Measurements from ENCODE around the gene PIGQ.
A peak's percentile ranks its signal among the peaks of the same experiment; 100 is the strongest.

PIGQ gene

DNA sequence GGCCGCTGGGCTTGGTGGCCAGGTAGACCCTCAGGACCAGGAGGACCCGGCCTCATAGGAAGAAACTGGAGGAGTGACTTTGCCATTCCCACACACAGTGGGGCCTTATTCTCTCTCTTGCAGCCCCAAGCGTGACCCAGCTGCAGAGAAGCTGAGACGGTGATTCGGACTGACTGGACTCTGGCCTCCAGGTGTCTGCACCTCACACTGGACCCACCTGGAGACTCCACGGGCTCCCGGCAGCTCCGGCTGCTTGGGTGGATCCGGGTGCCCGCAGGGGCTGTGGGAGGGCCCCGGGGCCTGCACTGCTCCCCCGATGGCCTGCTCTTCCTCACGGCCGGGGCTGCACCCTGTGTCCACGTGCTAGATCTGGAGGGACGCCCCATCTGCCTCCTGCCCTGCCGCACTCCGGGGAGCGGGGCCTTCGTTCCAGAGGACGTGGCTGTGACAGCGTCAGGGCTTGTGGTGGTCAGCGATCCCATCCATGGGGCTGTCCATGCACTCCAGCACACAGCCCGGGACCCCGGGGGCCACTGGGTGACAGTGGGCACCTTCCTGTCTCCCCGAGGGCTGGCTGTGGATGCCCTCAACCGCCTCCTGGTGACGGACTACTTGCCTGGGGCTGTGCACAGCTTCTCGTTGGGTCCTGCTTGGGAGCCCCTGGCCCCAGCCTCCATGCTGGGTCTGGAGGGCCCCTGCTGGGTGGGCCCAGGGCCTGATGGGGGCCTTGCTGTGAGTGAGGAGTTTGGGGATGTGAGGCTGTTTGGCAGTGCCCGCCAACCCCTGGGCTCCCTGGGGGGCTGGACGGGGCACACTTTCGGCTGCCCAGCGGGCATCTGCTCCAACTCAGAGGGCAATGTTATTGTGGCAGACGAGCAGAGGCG is 2.2 kb upstream of the PIGQ start:
- DNase-seq (ENCODE audit: low read depth in 2 of 2) = no peak

DNA sequence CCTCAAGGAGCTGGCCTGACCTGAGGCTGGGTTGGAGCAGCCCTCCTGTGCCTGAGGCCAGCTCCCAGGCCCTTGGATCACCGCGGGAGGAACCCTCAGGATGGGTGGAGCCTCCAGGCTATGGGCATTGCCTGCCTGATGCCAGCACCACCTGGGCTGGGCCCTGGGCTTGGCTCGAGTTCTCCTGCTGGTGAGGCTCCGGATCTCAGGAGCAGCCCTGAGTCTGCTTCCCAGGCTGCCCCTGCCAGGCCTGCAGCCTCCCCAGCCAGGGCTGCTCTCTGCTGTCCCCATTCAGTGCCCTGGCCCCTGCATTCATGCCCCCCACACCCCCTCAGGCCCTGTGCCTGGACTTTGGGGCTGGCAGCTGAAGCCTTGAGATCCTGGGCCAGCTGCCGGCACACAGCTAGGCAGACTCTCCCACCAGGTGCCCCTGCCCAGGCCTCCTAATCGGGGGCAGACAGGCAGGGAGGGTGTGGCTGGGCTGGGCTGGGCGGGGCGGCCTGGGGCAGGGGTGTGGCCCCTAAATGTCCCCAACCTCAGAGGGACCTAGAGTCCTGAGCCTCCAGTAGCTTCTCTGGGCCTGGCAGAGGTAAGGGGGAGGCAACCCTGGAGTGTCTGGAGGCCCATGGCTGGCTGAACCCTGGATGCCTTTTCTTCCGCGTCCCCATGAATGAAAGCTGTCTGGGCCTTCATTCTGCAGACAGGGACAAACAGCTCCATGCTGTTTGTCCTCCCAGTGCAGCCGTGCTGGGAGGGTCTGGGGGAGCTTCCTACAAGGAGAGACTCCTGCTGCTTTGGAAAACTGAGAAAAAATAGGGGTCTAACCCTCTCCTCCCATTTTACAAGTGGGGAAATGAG is 1.1 kb upstream of the PIGQ start:
- DNase-seq (ENCODE audit: low read depth in 2 of 2) = no peak

DNA sequence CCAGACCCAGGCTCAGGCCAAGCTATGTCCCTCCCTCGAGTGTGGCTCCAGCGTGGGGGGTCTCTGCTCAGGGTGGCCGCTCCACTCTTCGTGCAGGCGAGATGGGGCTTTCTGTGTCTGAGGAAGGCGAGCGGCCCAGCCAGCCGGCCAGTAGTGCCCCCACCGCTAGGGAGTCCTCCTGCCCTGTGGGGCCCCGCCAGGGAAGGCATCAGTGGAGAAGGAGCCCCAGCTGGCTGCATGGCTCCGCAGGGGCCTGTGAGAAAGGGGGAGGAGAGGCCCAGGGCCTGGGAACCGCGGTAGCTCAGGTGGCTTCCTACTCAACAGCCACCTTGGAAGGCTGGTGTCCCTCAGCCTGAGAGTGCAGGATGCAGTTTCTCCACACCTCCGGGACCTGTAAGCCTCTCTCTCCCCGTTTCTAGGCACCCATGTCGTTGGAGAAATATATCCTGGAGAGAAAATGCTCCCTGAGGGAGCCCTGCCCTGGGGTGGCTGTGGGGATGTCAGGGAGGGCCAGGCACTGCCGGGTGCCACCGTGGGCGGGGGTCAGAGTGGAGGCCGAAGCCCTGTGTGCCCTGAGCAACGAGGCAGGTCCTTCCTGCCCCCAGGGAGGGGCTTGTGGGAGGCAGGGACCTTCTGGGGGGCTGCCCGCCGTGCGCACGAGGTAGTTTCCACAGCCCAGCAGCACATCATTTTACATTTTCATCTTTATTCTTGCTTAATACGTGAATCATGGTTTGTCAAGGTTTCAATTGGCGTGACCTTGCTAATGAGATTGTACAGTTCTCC is 3.3 kb downstream of the PIGQ start:
- DNase-seq (ENCODE audit: low read depth in 2 of 2) = no peak

DNA sequence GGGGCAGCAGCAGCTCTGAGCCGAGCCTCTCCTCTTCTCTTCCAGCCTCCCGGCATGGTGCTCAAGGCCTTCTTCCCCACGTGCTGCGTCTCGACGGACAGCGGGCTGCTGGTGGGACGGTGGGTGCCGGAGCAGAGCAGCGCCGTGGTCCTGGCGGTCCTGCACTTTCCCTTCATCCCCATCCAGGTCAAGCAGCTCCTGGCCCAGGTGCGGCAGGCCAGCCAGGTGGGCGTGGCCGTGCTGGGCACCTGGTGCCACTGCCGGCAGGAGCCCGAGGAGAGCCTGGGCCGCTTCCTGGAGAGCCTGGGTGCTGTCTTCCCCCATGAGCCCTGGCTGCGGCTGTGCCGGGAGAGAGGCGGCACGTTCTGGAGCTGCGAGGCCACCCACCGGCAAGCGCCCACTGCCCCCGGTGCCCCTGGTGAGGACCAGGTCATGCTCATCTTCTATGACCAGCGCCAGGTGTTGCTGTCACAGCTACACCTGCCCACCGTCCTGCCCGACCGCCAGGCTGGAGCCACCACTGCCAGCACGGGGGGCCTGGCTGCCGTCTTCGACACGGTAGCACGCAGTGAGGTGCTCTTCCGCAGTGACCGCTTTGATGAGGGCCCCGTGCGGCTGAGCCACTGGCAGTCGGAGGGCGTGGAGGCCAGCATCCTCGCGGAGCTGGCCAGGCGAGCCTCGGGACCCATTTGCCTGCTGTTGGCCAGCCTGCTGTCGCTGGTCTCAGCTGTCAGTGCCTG is 4.4 kb downstream of the PIGQ start:
- no peak for DNase-seq (ENCODE audit: low read depth in 2 of 2)

DNA sequence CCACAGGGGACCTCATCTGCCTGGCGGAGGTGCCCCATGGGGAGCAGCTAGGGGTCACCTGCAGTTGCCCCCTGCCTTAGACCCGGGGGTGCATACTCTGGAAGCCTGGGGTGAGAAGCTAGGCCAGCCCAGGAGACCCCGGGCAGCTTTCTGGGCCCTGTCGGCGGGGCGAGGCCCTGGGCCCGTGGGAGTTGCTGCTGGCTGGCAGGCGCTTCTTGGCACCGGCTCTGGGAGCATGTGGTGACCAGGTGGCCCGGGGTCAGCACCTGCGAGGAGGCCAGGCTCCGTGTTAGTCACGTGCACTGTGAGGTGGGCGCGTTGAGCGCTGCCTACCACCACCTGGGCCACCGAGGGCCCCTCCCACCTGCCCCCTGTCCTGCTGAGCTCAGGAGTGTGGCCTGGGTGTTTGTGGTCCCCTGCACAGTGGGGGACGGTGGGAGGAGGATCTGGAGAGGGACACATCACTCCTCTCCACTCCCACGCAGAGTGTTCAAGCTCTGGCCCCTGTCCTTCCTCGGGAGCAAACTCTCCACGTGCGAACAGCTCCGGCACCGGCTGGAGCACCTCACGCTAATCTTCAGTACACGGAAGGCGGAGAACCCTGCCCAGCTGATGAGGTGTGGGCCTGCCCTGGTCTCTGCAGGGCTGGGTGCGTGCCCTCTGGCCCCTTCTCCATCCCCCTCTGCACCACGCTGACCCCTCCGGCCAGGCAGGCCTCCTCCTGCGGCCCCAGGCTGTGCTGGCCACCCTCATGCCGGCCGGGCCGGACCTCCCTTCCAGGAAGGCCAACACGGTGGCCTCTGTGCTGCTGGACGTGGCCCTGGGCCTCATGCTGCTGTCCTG is 5.8 kb downstream of the PIGQ start:
- DNase-seq (ENCODE audit: low read depth in 2 of 2) = no peak

DNA sequence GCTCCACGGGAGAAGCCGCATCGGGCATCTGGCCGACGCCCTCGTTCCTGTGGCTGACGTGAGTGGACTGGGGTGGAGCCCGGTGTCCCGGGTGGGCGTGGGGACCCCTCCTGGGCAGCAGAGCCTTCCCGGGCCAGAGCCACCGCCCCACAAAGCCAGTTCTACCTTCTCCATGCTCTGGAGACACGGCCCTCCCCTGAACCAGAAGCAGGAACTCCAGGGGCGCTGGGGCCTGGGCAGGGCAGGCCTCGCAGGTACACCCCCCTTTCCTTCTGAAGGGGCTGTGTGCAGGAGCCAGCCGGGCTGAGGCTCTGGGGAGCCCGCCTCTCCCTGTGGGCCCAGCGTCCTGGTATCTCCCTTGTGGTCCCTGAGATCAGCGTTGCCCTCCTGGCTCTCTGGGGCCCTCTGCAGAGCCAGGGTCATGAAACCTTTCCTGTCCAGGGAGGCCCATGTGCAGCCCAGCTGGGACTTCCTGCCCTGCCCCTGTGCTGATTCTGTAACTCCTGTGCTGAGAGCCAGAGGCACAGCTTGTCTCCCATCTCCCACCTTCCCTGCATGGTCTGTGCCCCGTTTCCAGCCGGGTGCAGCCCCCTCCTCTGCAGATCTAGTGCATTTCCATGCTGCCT is 6.5 kb downstream of the PIGQ start:
- no peak for DNase-seq (ENCODE audit: low read depth in 2 of 2)

DNA sequence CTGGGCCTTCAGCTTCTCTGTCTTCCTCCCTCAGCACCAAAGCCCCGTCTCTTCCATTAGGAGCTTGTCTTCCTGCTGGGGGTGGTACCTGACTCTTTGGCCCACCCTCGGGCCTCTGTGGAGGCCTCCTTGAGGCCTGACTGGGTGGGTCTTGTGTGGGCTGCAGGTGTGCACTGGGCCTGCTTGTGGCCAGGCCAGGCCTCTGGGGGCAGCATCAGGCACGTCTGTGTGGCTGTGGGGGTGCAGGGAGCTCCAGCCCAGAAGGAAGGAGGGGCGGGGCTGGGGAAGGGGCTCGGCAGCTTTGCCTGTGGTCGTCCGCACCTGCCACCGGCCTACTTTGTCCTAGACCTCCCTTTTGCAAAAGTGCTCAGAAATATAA is 7.0 kb downstream of the PIGQ start:
- DNase-seq (ENCODE audit: low read depth in 2 of 2) = no peak

DNA sequence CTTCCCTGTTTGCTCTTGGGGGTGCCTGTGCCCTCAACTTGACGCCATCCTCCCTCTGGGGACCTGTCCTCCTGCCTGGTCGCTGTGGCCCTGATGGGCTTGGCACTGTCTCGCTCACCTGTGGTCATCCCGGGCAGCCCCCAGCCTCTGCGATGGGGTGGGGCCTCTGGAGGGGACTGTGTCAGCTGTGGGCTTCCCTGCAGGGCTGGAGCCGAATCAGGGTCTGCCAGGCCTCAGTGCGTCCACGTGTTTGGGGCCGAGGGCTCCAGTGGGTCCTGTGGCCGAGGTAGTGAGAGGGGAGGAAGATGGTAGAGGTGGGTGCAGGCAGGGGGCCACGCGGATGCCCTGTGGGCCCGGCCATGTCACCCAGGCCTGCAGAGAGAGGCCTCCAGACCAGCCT is 8.0 kb downstream of the PIGQ start:
- DNase-seq (ENCODE audit: low read depth in 2 of 2) = no peak

DNA sequence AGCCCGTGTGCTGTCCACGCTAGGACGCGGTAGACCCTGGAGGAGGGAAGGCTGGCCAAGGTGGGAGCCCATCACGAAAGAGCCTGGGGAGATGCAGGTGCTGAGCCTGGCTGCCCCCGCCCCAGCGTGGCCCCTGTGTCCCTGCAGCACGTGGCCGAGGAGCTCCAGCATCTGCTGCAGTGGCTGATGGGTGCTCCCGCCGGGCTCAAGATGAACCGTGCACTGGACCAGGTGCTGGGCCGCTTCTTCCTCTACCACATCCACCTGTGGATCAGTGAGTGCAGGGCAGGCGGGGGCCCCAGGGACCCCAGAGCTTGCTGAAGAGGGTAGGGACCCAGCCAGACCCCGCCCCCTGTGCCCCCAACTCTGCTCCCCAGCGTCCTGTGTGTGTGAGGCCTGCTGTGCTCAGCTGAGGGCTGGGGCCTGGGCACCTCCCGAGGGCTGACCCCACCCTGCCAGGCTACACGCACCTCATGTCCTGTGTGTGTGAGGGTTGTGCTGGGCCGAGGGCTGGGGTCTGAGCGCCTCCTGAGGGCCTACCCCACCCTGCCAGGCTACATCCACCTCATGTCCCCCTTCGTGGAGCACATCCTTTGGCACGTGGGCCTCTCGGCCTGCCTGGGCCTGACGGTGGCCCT is 8.6 kb downstream of the PIGQ start:
- DNase-seq (ENCODE audit: low read depth in 2 of 2) = no peak

DNA sequence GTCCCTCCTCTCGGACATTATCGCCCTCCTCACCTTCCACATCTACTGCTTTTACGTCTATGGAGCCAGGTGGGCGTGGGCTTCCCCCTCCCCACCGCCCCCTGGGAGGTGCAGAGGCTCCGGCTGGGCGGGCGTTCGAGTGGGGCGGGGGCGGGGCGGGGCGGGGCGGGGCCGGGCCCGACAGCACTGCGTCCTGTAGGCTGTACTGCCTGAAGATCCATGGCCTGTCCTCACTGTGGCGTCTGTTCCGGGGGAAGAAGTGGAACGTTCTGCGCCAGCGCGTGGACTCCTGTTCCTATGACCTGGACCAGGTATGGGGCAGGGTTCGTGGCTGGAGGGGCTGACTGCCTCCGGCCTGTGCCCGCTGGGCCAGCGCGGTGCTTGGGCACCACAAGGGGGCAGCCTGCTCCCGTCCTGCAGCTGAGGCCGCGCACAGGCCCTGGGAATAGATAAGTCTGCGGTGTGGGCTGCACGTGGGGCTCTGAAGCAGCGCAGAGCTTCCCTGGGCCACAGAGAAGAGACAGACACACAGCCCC is 9.2 kb downstream of the PIGQ start:
- peak; percentile 36 to 56 for DNase-seq (ENCODE audit: low read depth in 2 of 2)

DNA sequence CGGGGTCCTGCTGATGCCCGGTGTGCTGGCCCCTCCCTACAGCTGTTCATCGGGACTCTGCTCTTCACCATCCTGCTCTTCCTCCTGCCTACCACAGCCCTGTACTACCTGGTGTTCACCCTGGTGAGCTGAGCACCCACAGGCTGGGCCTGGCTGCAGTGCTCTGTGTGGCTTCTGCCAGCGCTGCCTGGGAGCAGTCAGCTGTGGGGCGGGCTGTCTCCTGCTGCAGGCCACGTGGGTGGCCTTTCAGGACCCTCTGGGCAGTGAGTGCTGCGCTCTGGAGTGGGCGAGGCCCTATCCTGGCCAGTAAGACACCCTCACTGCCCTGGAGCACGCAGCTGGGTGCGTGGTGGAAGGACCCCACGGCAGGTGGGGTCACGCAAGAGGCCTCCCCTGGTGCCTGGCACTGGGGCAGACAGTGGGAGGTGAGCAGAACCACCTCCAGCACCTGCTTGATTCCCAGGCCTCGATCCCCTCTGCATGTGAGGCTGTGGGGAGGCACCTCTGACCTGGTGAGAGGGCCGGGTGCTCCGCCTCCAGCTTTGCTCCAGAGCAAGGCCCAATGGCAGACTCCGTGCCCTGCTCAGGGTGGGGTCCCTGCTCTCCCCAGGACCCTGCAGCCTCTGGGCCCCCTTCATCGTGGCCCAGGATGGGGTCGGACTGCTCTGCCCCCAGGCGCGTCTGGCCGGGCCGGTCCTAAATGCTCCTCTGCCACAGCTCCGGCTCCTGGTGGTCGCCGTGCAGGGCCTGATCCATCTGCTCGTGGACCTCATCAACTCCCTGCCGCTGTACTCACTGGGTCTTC is 10.6 kb downstream of the PIGQ start:
- DNase-seq (ENCODE audit: low read depth in 2 of 2) = no peak

DNA sequence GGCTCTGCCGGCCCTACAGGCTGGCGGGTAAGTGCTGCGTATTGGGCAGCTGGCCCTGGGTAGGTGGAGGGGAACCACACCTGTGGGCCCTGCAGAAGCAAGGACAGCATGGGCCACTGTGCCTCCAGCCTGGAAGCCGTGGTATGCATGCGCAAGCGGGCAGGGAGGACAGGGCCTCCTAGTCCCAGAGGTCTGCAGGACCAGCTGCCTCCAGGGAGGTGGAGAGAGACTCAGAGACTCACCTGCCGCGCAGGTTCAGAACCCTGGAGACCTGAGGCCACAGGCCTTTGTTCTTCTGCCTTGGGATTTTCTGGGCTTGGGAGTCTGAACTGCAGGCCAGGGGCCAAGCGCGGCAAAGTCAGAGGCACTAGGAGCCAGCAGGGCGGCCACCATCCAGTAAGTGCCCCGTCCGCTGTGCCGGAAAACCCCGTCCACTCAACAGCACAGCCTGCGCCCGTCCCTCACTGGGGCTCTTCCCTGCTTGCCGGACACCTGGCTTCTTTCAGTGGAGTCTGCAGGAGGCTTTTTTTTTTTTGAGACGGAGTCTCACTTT is 11.3 kb downstream of the PIGQ start:
- no peak for DNase-seq (ENCODE audit: low read depth in 2 of 2)

DNA sequence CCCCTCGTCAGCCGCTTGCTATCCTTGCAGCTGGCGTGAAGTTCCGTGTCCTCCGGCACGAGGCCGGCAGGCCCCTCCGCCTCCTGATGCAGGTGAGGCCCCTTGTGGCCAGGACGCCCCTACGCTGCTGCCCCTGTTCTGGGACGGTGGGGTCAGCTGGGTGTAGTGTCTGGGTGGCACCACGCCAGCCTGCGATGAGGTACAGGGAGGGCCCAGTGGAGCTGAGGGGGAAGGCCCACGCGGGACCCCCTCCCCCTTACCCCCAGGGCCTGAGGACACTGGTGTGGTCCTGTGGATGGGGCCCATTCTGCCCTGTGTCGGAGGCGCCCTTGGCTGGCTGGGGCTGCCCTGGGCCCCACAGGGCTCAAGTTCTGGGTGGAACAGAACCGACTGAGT is 12.4 kb downstream of the PIGQ start:
- DNase-seq (ENCODE audit: low read depth in 2 of 2) = no peak

DNA sequence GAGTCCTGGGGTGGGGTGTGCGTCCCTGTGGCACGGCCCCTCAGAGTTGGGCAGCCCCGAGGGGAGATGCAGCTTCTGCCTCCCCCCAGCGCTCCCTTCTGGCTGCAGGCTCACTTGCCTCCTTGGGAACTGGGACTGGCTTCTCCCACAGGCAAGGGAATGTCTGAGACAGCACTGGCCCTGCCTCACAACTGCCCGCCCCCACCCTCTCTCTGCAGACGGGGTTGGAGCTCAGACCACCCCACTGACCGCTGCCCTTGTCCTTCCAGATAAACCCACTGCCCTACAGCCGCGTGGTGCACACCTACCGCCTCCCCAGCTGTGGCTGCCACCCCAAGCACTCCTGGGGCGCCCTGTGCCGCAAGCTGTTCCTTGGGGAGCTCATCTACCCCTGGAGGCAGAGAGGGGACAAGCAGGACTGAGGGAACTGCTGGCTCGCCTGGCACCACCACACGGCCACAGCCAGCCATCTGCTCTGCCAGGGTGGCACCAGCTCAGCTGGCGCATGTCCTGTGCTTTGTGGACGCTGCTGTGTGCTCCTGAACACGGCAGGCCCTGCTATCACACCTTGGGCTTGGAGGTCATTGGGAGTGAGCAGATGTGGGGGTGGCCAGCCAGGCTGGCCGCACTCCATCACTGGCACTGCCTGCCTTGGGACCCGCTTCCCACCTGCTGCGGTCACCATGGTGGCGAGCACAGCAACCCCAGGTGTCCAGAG is 13.0 kb downstream of the PIGQ start:
- DNase-seq (ENCODE audit: low read depth in 2 of 2) = no peak

DNA sequence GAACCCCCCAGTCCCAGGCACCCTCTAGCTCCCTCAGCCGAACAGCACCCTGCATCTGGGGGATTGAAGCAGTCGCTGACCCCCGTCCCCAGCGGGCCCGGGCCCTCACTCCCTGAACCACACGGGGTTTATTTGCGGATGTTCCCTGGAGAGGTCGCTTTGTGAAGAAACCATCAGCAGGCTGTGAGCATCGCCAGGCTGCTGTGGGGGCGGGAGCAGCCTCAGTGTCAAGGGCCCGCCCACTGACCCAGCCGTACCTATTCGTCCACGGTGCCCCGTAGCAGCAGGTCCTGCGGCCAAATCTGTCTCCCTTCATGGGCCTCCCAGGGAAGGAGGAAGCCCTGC is 13.7 kb downstream of the PIGQ start:
- no peak for DNase-seq (ENCODE audit: low read depth in 2 of 2)

DNA sequence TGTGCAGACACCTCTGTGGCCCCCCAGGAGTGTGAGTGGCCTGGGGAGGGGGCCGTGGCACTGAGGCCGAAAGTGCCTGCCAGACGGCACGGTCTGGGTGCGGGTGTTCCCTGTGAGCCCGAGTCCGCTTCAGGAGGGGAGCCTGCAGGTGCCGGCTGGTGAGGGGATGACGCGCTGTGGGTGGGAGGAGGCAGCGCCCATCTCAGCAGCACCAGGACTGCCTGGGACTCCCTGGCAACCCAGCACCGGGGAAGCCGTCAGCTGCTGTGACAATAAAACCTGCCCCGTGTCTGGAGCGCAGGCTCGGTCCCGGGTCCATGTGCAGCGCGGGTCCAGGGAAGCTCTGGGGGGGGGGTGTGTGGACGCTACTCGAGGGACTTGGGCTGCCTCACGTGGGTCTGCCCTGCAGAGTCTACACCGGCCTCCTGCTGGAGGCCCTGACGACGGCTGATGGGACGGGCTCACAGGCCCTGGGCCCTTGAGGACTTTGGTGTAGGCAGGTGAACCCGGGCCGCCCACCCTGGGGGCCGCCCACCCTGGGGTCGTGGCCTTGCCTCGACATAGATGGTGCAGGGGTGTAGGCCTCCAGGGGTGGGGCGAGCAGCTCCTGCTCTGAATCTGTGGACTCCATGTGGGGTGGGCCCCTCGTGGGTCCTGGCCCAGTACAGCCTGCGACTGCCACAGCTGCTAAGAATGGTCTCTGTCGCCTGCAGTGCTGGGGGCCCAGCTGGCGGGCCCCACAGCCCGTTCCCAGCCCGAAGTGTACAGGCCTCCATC is 14.2 kb downstream of the PIGQ start:
- DNase-seq (ENCODE audit: low read depth in 2 of 2) = no peak

DNA sequence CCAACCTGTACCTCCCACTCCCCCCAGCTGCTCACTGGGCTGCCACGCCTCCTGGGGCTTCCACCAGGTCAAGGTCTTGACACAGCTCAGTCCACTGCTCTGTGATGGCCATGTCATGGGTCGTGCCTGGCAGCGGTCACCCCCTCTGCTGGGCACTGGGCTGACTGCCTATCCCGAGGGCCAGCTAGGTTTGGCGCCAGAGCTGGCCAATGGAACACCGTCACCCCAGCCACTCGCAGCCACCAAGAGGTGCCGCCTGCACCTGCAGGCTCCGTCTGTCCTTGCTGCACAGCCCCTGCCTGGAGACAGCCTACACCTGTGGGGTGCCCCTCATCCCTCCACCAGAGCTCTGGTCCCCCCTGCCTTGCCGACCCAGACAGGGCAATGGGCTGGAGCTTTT is 15.6 kb downstream of the PIGQ start:
- no peak for DNase-seq (ENCODE audit: low read depth in 2 of 2)

Measured in stimulated activated CD8-positive, alpha-beta memory T cell treated with anti-CD3 and anti-CD28 coated beads, Interleukin-2, amount 100 ng/mL, for 48 hours (primary cell).